K562 (cell line): ENCODE results near the gene DLX2. TPM values are rescaled to one million over a fixed set of nuclear protein-coding genes. Genes with fewer than 3 reads are reported as not detected.

Experiments
- ARID1B ChIP-seq: fragments of 450-650 bp; IDR thresholded peaks from 2 replicates; pipeline ENCODE4 v1.6.1; 2016; ENCODE audit warnings: antibody characterized with exemption, mild to moderate bottlenecking, inconsistent platforms
- BHLHE40 ChIP-seq: IDR thresholded peaks from 2 replicates; pipeline ENCODE4 v1.6.1; 2011; ENCODE audit warnings: low read length, improper control_type of control experiment
- CBX3 ChIP-seq, 2 experiments: IDR thresholded peaks; 1 replicate in 1 of 2; 2 replicates in 1 of 2; pipeline ENCODE4 v1.6.1; 2012; ENCODE audit warnings: inconsistent platforms in 2 of 2, low read length in 2 of 2, borderline replicate concordance in 1 of 2, control low read depth in 1 of 2
- FUS ChIP-seq: fragments of 200-400 bp; formaldehyde crosslinking; optimal IDR thresholded peaks from 2 replicates; pipeline ENCODE3; 2017; ENCODE audit warnings: low read depth, low read length
- HDAC3 ChIP-seq: fragments of 450-650 bp; IDR thresholded peaks from 2 replicates; pipeline ENCODE4 v1.6.1; 2018; ENCODE audit warnings: borderline replicate concordance, mild to moderate bottlenecking, moderate library complexity; ENCODE audit not compliant: partially characterized antibody
- KDM2B ChIP-seq: fragments of 250-450 bp; sonication (Bioruptor Pico); IDR thresholded peaks from 2 replicates; pipeline ENCODE4 v1.8.0; 2021; ENCODE audit warnings: mild to moderate bottlenecking, moderate library complexity
- PML ChIP-seq: IDR thresholded peaks from 2 replicates; pipeline ENCODE4 v1.6.1; 2012; ENCODE audit warnings: low read length, inconsistent platforms
- SIN3B ChIP-seq: fragments of 450-650 bp; IDR thresholded peaks from 2 replicates; pipeline ENCODE4 v1.6.1; 2017; ENCODE audit warnings: low read depth, mild to moderate bottlenecking, moderate library complexity
- TGIF2 ChIP-seq: sonication (generic); formaldehyde crosslinking; IDR thresholded peaks from 2 replicates; pipeline ENCODE4 v1.8.1; 2022; ENCODE audit warnings: mild to moderate bottlenecking, missing genetic modification reagents, moderate library complexity
- ZNF766 ChIP-seq: fragments of 200-800 bp; sonication (Bioruptor generic); conservative IDR thresholded peaks from 2 replicates; pipeline ENCODE4 v1.6.1; 2016; ENCODE audit warnings: missing genetic modification characterization, missing compliant biosample characterization
- polyA plus RNA-seq, 8 experiments: library from polyadenylated mRNA; depleted of rRNA in 4 of 8; stranded (reverse) in 5 of 8; unstranded in 3 of 8; fragments of >200 nt; fragmentation: Nextera tagmentation in 2 of 8; fragmentation: Illumina TruSeq in 1 of 8; extraction: Ambion mirVana in 2 of 8; extraction: Trizol in 1 of 8; gene quantifications; 2 replicates each; pipeline versions ENCODE4 v1.2.1 to v1.2.3, GENCODE V29; 2011 to 2014; ENCODE audit warnings: inconsistent platforms in 1 of 8, missing spikeins in 1 of 8
- total RNA-seq, 7 experiments: library from RNA; depleted of rRNA in 6 of 7; stranded (reverse); fragments of >200 nt in 6 of 7; fragmentation: Illumina TruSeq in 2 of 7; extraction: Trizol in 2 of 7; gene quantifications; 2 replicates each; pipeline versions ENCODE4 v1.2.1 to v1.2.3, GENCODE V29; 2011 to 2021; ENCODE audit warnings: low replicate concordance in 1 of 7
- TF ChIP-seq, protein P1 (sequence below), 3 experiments: fragments of 200-800 bp in 1 of 3; fragments of 250-450 bp in 1 of 3; fragments of 450-650 bp in 1 of 3; sonication (Bioruptor Pico) in 1 of 3; sonication (Bioruptor generic) in 1 of 3; formaldehyde crosslinking in 1 of 3; IDR thresholded peaks; 2 replicates each; pipeline versions ENCODE4 v1.6.1 to v1.8.0; 2016 to 2022; ENCODE audit warnings: mild to moderate bottlenecking in 2 of 3, missing genetic modification characterization in 2 of 3, missing compliant biosample characterization in 1 of 3, moderate library complexity in 1 of 3
- TF ChIP-seq, protein P2 (sequence below): sonication (generic); formaldehyde crosslinking; IDR thresholded peaks from 2 replicates; pipeline ENCODE4 v1.8.1; 2023; ENCODE audit warnings: mild to moderate bottlenecking, missing genetic modification reagents
- TF ChIP-seq, protein P3 (sequence below): fragments of 450-650 bp; IDR thresholded peaks from 2 replicates; pipeline ENCODE4 v1.6.1; 2016
- TF ChIP-seq, protein P4 (sequence below): sonication (generic); formaldehyde crosslinking; IDR thresholded peaks from 2 replicates; pipeline ENCODE4 v1.8.0; 2023; ENCODE audit warnings: missing genetic modification reagents, mild to moderate bottlenecking, borderline replicate concordance

Gene DLX2
- total and polyA plus RNA-seq, 9 of the 15 experiments (the other 6 are each of a cell fraction or from before 2014, with no cell fraction given), result 0.14 to 4.3 (median 0.86) TPM

DNA sequence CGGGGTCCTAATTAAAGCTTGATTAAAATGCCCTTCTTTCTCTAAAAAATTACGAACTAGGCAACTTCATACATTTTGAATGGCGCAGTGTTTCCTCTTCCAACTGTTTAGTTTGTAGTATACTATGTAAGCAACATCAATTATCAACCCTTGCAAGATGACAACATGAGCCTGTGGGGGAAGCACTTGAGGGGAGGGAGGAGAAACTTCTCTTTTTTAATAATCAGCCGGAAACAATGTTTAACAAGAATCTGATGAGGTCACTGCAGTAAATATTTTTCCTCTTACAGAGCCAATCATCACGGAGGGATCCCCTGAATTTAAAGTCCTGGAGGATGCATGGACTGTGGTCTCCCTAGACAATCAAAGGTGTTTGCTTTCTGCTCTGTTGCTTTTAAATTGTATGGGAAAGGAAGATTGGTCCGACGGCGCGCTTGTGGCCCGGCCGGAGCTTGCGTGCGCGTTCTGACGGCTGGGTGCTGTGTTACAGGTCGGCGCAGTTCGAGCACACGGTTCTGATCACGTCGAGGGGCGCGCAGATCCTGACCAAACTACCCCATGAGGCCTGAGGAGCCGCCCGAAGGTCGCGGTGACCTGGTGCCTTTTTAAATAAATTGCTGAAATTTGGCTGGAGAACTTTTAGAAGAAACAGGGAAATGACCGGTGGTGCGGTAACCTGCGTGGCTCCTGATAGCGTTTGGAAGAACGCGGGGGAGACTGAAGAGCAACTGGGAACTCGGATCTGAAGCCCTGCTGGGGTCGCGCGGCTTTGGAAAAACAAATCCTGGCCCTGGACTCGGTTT lies 22.7 kb downstream of the DLX2 start (continued):
- TF ChIP-seq, protein P1, sequence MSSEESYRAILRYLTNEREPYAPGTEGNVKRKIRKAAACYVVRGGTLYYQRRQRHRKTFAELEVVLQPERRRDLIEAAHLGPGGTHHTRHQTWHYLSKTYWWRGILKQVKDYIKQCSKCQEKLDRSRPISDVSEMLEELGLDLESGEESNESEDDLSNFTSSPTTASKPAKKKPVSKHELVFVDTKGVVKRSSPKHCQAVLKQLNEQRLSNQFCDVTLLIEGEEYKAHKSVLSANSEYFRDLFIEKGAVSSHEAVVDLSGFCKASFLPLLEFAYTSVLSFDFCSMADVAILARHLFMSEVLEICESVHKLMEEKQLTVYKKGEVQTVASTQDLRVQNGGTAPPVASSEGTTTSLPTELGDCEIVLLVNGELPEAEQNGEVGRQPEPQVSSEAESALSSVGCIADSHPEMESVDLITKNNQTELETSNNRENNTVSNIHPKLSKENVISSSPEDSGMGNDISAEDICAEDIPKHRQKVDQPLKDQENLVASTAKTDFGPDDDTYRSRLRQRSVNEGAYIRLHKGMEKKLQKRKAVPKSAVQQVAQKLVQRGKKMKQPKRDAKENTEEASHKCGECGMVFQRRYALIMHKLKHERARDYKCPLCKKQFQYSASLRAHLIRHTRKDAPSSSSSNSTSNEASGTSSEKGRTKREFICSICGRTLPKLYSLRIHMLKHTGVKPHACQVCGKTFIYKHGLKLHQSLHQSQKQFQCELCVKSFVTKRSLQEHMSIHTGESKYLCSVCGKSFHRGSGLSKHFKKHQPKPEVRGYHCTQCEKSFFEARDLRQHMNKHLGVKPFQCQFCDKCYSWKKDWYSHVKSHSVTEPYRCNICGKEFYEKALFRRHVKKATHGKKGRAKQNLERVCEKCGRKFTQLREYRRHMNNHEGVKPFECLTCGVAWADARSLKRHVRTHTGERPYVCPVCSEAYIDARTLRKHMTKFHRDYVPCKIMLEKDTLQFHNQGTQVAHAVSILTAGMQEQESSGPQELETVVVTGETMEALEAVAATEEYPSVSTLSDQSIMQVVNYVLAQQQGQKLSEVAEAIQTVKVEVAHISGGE (CRISPR knock-in tag; IDR thresholded peaks at IDR 0.05), result no peak
- TF ChIP-seq ARID1B (no peak), CBX3 (IDR thresholded peaks at IDR 0.05; ENCODE audit: borderline replicate concordance in 1 of 2, low read length in 2 of 2) (no peak), KDM2B (CRISPR knock-in tag) (no peak), HDAC3 (no peak), BHLHE40 (no peak), SIN3B (no peak), PML (no peak), FUS (no peak), ZNF766 (no peak), TGIF2 (CRISPR knock-in tag) (no peak)
- TF ChIP-seq, protein P2, sequence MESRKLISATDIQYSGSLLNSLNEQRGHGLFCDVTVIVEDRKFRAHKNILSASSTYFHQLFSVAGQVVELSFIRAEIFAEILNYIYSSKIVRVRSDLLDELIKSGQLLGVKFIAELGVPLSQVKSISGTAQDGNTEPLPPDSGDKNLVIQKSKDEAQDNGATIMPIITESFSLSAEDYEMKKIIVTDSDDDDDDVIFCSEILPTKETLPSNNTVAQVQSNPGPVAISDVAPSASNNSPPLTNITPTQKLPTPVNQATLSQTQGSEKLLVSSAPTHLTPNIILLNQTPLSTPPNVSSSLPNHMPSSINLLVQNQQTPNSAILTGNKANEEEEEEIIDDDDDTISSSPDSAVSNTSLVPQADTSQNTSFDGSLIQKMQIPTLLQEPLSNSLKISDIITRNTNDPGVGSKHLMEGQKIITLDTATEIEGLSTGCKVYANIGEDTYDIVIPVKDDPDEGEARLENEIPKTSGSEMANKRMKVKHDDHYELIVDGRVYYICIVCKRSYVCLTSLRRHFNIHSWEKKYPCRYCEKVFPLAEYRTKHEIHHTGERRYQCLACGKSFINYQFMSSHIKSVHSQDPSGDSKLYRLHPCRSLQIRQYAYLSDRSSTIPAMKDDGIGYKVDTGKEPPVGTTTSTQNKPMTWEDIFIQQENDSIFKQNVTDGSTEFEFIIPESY (CRISPR knock-in tag), result peak; percentile 89
- TF ChIP-seq, protein P3, sequence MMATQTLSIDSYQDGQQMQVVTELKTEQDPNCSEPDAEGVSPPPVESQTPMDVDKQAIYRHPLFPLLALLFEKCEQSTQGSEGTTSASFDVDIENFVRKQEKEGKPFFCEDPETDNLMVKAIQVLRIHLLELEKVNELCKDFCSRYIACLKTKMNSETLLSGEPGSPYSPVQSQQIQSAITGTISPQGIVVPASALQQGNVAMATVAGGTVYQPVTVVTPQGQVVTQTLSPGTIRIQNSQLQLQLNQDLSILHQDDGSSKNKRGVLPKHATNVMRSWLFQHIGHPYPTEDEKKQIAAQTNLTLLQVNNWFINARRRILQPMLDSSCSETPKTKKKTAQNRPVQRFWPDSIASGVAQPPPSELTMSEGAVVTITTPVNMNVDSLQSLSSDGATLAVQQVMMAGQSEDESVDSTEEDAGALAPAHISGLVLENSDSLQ, result peak; percentile 25; the same call in 1 of the 2 replicates
- TF ChIP-seq, protein P4, sequence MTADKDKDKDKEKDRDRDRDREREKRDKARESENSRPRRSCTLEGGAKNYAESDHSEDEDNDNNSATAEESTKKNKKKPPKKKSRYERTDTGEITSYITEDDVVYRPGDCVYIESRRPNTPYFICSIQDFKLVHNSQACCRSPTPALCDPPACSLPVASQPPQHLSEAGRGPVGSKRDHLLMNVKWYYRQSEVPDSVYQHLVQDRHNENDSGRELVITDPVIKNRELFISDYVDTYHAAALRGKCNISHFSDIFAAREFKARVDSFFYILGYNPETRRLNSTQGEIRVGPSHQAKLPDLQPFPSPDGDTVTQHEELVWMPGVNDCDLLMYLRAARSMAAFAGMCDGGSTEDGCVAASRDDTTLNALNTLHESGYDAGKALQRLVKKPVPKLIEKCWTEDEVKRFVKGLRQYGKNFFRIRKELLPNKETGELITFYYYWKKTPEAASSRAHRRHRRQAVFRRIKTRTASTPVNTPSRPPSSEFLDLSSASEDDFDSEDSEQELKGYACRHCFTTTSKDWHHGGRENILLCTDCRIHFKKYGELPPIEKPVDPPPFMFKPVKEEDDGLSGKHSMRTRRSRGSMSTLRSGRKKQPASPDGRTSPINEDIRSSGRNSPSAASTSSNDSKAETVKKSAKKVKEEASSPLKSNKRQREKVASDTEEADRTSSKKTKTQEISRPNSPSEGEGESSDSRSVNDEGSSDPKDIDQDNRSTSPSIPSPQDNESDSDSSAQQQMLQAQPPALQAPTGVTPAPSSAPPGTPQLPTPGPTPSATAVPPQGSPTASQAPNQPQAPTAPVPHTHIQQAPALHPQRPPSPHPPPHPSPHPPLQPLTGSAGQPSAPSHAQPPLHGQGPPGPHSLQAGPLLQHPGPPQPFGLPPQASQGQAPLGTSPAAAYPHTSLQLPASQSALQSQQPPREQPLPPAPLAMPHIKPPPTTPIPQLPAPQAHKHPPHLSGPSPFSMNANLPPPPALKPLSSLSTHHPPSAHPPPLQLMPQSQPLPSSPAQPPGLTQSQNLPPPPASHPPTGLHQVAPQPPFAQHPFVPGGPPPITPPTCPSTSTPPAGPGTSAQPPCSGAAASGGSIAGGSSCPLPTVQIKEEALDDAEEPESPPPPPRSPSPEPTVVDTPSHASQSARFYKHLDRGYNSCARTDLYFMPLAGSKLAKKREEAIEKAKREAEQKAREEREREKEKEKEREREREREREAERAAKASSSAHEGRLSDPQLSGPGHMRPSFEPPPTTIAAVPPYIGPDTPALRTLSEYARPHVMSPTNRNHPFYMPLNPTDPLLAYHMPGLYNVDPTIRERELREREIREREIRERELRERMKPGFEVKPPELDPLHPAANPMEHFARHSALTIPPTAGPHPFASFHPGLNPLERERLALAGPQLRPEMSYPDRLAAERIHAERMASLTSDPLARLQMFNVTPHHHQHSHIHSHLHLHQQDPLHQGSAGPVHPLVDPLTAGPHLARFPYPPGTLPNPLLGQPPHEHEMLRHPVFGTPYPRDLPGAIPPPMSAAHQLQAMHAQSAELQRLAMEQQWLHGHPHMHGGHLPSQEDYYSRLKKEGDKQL (CRISPR knock-in tag), result no peak
